ENCODE results near the gene SVIL. TPM values are rescaled to one million over a fixed set of nuclear protein-coding genes. Genes with fewer than 3 reads are reported as not detected.

SVIL gene
- polyA plus RNA-seq, 1 donor (not counting 4 experiments of a cell fraction or from before 2014, with no cell fraction given): 16.2 TPM

- Histone ChIP-seq H3K27ac (ENCODE audit: control insufficient read depth, insufficient read depth, low read length) (peak overlapping the region; percentile 71), H3K4me3 (ENCODE audit: control insufficient read depth in 2 of 3, extremely low read depth in 1 of 3, insufficient read depth in 2 of 3, low read depth in 1 of 3, low read length in 3 of 3) (no peak overlapping the region), H4K20me1 (ENCODE audit: control insufficient read depth, extremely low read depth, insufficient read depth, low read length) (no peaks in the 10 kb centered on the region), H3K9me1 (ENCODE audit: control insufficient read depth, extremely low read depth, insufficient read depth, low read length) (no peaks in the 10 kb centered on the region), H3K79me2 (ENCODE audit: control insufficient read depth, insufficient read depth, low read length) (peaks cover 7% of the 10 kb centered on the region), H3K4me1 (ENCODE audit: control insufficient read depth, extremely low read depth, insufficient read depth, low read length) (peaks cover 23% of the 10 kb centered on the region), H3K9me3 (ENCODE audit: control insufficient read depth, low read depth, low read length) (no peaks in the 10 kb centered on the region), H2AFZ (ENCODE audit: control insufficient read depth, low read length) (no peak overlapping the region), H3K27me3 (ENCODE audit: control insufficient read depth, extremely low read depth, insufficient read depth, low read length) (no peaks in the 10 kb centered on the region), H3K4me2 (ENCODE audit: control insufficient read depth, extremely low read depth, insufficient read depth, low read depth, low read length) (peak overlapping the region; percentile 34), H3K9ac (ENCODE audit: control insufficient read depth, extremely low read depth, insufficient read depth, low read length) (no peak overlapping the region), H3K36me3 (ENCODE audit: control insufficient read depth in 2 of 2, extremely low read depth in 1 of 2, insufficient read depth in 2 of 2, low read length in 2 of 2) (peaks cover 0 to 3% of the 10 kb centered on the region in 2 experiments)
- DNase-seq (ENCODE audit: low read depth, low spot score) (peak; percentile 69), FAIRE-seq (peak; percentile 74)
- dilution Hi-C loops (cut with MboI; ENCODE audit: extremely low pct_ligation_motif_present, low sequenced_read_pairs): no loop called here
- no peak for TF ChIP-seq EZH2 (IDR thresholded peaks at IDR 0.05; ENCODE audit: low read length)
- TF ChIP-seq, protein P1, sequence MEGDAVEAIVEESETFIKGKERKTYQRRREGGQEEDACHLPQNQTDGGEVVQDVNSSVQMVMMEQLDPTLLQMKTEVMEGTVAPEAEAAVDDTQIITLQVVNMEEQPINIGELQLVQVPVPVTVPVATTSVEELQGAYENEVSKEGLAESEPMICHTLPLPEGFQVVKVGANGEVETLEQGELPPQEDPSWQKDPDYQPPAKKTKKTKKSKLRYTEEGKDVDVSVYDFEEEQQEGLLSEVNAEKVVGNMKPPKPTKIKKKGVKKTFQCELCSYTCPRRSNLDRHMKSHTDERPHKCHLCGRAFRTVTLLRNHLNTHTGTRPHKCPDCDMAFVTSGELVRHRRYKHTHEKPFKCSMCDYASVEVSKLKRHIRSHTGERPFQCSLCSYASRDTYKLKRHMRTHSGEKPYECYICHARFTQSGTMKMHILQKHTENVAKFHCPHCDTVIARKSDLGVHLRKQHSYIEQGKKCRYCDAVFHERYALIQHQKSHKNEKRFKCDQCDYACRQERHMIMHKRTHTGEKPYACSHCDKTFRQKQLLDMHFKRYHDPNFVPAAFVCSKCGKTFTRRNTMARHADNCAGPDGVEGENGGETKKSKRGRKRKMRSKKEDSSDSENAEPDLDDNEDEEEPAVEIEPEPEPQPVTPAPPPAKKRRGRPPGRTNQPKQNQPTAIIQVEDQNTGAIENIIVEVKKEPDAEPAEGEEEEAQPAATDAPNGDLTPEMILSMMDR (optimal IDR thresholded peaks at IDR 0.05 in 1 of 3, IDR thresholded peaks at IDR 0.05 in 1 of 3, conservative IDR thresholded peaks at IDR 0.05 in 1 of 3; ENCODE audit: extremely low read depth in 1 of 3, insufficient read depth in 2 of 3, low read length in 3 of 3): no peak
Observed at GRCh38 chr10:29600067-29600466, 34.7 kb downstream of the SVIL start.

DNA sequence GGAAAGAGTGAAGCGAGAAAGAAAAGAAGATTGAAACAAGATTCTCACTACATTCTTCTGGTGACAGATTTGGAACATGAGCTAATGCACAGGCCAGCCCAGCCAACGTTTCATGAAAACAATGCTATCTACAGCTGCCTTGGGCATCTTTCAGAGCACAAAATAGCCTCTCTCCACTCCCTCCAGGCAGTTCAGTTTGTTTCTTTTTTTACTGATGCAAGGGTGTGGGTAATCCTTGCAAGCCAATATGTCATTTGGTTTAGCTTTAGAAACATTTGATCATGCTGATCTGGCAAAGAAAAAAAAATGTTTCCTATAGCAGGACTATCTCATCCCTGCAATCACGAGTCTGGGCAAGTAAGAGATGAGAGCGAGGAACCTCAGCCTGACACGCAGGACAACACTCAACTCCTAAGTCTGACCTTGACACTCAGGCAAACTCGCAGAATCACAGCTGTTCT lies 35.9 kb downstream of the SVIL start:
- TF ChIP-seq, protein P1 (optimal IDR thresholded peaks at IDR 0.05 in 1 of 3, IDR thresholded peaks at IDR 0.05 in 1 of 3, conservative IDR thresholded peaks at IDR 0.05 in 1 of 3; ENCODE audit: extremely low read depth in 1 of 3, insufficient read depth in 2 of 3, low read length in 3 of 3): no peak
- no peak for TF ChIP-seq EZH2 (IDR thresholded peaks at IDR 0.05; ENCODE audit: low read length)
- peak overlapping the region; percentile 57 for H3K9ac ChIP-seq (ENCODE audit: control insufficient read depth, extremely low read depth, insufficient read depth, low read length)
- H3K4me3 ChIP-seq (ENCODE audit: control insufficient read depth in 2 of 3, extremely low read depth in 1 of 3, insufficient read depth in 2 of 3, low read depth in 1 of 3, low read length in 3 of 3): no peak overlapping the region
- no peaks in the 10 kb centered on the region for H3K9me3 ChIP-seq (ENCODE audit: control insufficient read depth, low read depth, low read length)
- peak overlapping the region; percentile 71 for H3K27ac ChIP-seq (ENCODE audit: control insufficient read depth, insufficient read depth, low read length)
- no peak overlapping the region for H2AFZ ChIP-seq (ENCODE audit: control insufficient read depth, low read length)
- H4K20me1 ChIP-seq (ENCODE audit: control insufficient read depth, extremely low read depth, insufficient read depth, low read length): no peaks in the 10 kb centered on the region
- H3K79me2 ChIP-seq (ENCODE audit: control insufficient read depth, insufficient read depth, low read length): peaks cover 7% of the 10 kb centered on the region
- FAIRE-seq (peak; percentile 87), DNase-seq (ENCODE audit: low read depth, low spot score) (no peak)
- no peaks in the 10 kb centered on the region for H3K27me3 ChIP-seq (ENCODE audit: control insufficient read depth, extremely low read depth, insufficient read depth, low read length)
- H3K4me2 ChIP-seq (ENCODE audit: control insufficient read depth, extremely low read depth, insufficient read depth, low read depth, low read length): peak overlapping the region; percentile 55
- H3K36me3 ChIP-seq (ENCODE audit: control insufficient read depth in 2 of 2, extremely low read depth in 1 of 2, insufficient read depth in 2 of 2, low read length in 2 of 2): peaks cover 0 to 7% of the 10 kb centered on the region in 2 experiments
- dilution Hi-C loops (cut with MboI; ENCODE audit: extremely low pct_ligation_motif_present, low sequenced_read_pairs): no loop called here
- H3K9me1 ChIP-seq (ENCODE audit: control insufficient read depth, extremely low read depth, insufficient read depth, low read length): no peaks in the 10 kb centered on the region
- peaks cover 23% of the 10 kb centered on the region for H3K4me1 ChIP-seq (ENCODE audit: control insufficient read depth, extremely low read depth, insufficient read depth, low read length)

Data from keratinocyte (primary cell).